Measurements from ENCODE around the gene CCDC141.

Gene CCDC141

GRCh38 chr2:178905261-178905660 lies 144.7 kb downstream of the CCDC141 start:
- no peak for DNase-seq

DNA sequence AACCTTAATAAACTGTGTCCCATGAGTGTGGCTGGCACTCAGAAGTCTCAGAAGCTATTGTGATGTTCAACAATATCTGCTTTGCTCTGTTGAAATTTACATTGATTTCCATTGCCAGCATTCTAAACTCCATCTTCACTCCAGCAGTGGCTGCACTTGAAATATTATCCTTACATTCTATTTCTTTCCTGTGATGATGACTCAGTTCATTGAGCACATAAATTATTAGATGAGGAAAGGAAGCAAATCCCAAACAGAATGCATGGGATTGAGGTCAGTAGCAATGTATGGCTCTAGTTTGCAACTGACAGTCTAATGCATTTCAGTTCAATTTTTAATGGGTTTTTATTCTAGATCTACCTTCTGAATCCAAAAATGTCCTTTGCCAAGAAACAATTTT lies 150.3 kb downstream of the CCDC141 start:
- no peak for DNase-seq

DNA sequence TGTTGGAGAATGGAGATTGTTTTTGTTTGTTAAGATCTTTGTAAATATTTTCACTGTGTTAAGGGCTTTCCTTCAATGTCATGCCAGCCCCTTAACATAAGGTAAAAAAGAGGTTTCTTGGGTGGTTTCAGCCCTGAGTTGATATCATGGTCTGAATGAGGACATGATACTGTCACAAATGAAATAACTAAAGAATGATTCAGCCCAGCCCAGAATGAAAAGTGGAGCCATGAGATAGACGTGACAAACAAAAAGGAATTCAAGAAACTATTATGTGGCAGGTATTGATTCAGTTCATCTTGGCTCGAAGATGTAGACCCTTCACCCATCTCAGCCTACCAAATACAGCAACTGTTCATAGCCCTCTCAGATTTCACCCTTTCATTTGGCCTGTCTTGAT lies 154.1 kb downstream of the CCDC141 start:
- DNase-seq, result no peak

- DNase-seq, result no peak
Measured at GRCh38 chr2:178895171-178895570, 154.8 kb downstream of the CCDC141 start.

- no peak for DNase-seq
Measured at GRCh38 chr2:178892751-178893625, 156.9 kb downstream of the CCDC141 start.

DNA sequence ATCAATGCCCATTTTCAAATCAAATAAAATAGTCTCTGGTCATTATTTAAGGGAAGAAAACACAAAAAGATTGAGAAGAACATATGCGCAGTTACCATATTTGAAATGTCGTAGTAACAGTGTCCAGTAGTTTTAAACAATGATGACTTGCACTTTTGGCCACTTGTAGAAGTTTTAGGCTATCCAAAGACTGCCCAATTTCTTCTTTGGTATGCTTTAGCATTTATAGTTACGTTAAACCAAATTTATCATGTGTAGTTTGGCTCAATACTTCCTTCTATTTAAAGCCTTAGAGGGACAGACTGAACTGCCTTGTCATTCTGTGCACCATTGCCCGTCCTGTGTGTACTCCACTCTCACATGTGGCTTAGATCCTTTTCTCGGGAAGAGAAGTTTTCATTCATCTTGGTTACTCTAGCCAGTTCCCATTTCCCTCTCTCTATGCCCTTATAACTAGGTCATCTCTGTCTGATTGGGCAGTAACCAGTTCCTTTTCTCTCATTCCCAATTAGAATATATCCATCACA lies 157.9 kb downstream of the CCDC141 start:
- DNase-seq, result no peak

GRCh38 chr2:178891265-178891958 lies 158.5 kb downstream of the CCDC141 start:
- peak; percentile 17 for DNase-seq

DNA sequence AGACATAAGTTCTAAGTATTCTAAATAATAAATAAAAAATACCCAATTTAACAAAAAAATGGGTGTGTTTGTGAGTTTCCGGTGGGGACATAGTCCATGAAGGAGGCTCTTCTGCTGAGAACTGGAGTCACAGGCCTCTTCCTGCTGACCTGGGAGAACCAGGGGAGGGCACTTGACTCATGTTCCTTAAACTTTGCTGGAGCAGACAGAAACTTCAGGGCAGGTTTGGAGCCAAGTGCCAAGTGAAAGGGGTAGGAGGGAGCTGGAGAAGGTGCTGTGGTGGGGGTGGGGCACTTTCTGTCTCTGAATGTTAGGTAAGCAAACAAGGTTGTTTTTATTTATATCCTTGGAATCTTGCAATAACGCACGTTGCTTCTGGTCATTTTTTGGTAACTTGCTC lies 163.9 kb downstream of the CCDC141 start:
- no peak for DNase-seq

GRCh38 chr2:178884440-178884839 lies 165.5 kb downstream of the CCDC141 start:
- no peak for DNase-seq

GRCh38 chr2:178882666-178883440 lies 167.1 kb downstream of the CCDC141 start:
- no peak for DNase-seq

DNA sequence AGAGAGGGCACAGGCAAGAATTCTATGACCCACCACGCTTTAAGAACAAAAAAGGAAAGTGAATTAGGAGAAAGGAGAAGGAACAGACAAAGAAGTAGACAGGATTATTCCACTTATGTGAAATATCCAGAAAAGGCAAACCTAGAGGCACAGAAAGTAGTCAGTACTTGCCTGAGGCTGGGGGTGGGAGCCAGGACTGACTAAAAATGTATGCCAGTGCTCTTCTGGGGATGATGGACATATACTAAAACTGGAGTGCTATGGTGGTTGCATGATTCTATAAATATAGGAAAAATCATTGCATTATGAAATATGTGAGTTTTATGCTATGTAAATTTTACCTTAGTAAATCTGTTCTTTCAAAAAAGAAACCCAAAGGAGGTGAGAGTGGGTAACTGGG lies 168.9 kb downstream of the CCDC141 start:
- DNase-seq, result no peak

GRCh38 chr2:178880257-178880656 lies 169.7 kb downstream of the CCDC141 start:
- DNase-seq, result no peak

GRCh38 chr2:178877874-178878273 lies 172.1 kb downstream of the CCDC141 start:
- no peak for DNase-seq

GRCh38 chr2:178874529-178875240 lies 175.3 kb downstream of the CCDC141 start:
- DNase-seq, result no peak

- DNase-seq, result no peak
Measured at GRCh38 chr2:178873912-178874311, 176.0 kb downstream of the CCDC141 start.

DNA sequence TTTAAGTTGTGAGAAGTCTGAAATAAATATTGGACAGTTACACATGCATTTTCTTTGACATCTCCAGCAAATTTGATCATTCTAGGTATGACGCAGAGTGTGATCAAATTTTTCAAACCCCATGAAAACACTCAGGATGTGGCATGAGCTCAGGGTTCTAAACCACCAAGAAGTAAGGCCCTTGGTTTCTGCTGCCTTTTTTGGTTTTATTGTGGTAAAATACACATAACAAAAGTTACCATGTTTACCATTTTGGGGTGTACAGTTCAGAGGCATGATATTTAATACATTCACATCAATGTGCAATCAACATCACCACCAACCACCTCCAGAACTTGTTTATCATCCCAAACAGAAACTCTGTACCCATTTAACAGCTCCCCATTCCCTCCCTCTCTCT lies 178.4 kb downstream of the CCDC141 start:
- no peak for DNase-seq

DNA sequence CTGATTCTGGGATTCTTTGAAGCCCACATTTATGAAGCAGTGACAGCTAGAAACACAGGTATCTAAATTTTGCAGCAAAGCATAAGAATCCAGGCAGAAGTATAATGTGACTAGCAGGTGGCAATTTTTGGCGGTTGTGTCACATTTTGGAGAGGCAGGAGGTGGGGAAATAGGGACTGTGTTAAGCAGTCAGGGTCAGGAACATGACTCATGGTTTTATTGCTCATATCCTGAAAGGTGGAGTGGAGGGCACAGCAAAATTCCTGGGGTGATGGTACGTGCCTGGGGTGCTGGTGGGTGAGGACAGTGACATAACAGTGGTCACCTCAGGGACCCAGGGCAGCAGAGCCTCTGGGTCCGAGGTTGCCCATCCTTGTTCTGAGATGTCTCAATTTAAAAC lies 179.2 kb downstream of the CCDC141 start:
- DNase-seq, result no peak

DNA sequence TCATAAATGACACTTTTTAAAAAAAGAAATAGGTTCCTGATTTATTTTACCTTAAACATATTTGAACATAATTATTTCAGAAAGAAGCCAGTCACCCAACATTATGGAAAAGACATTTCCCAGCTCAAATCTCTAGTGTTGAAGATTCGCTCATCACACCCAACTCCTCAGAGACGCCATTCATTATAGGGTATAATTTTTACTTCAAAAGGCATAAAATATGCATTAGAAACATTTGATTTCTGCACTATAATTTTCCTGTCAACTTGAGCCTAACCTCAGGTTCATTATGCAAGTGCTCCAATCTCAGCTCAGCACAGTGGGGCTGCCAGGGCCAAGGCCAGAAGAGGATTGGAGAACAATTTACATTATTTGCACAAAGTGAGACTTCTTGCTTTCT lies 183.9 kb downstream of the CCDC141 start:
- no peak for DNase-seq

DNA sequence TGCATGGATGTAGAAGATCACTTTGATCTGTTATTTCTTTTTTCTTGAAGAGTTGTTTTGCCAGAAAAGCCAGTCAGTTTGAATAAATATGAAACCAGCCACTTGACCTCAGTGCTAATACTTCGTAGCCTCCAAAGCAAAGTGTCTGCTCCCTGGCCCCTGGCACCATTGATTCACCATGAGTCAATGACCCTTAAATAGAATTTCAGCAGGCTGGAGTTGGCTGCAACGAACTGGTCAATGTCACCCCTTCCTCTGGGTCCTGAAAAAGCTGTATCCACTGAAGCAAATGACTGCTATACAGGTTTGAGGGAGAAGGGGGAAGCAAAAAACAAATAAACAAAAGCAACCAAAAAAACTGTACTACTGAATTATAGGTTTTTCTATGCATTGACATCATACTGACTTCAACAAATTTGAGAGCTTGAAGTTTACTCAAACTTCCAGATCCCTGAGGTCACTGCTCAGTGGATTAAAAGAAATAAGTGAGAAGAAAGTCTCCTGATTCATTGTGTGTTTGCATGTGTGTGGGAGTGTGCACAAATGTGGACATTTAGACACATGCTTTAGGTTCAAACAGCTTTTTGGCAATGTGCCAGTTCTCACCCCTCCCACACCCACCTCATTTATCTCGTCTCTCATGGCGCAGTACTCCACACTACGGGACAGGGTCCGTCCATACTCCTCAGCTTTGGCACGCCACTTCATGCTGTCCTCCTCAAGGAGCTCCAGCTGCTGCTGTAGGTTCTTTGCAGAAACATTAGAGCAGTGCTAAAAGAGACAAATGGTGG lies 184.6 kb downstream of the CCDC141 start:
- no peak for DNase-seq

DNA sequence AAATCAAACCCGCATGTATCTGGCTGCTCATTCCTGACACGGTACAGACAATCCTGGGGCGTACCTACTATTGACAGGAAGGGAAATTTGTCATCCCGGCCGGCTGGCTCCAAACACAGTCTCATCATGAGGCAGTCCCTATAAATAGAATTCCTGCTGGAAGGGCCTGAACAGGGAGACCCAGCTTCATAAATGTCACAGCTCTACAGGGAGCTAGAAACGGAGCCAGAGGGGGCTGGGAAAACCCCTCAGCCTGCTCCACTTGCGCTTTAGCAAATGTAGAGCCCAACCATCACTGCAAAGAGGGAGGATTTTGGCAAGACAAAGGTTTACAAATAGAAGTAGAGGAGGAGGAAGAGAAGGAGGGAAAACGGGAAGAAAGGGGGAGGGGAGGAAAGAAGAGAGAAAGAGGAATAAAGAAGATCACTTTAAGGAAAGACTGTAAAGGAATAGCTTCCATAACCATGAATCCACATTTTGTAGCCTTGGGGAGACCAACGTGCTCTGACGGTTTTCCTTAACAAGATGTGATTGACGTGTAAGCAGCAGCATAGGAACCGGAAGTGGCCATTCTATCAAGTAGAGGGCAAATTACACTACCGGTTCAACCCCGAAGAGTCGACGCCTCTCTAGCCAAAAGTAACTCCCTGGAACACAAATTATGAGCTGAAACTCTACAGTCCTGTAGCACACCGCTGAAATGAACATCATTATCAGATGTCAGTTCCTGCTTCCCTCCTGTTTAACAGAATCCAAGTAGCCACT lies 185.9 kb downstream of the CCDC141 start:
- DNase-seq, result no peak
